Cardiac septum (tissue), 1 donor: Measurements from ENCODE around the gene SUGCT. TPM values are rescaled to one million over a fixed set of nuclear protein-coding genes. Genes with fewer than 3 reads are reported as not detected.
"Not testable (repeated sequence)": the region's sequence is repeated elsewhere in the genome, so short reads cannot be mapped to it uniquely, and the experiment has no call there.

Experiments
- DNase-seq: peaks from one replicate; pipeline ENCODE4 v3.0.0-alpha.2; 2020; ENCODE audit warnings: low spot score
- intact Hi-C: fragments of 100-400 bp; cut with DNase I; formaldehyde crosslinking; loops from one replicate; pipeline ENCODE4 v1.14.0; 2022
- total RNA-seq: library from RNA; stranded (reverse); fragmentation: NEBNext Ultra II Directional; extraction: Animal tissue kit (Norgen Biotek cat#: 25700); gene quantifications from one replicate; pipeline ENCODE4 v1.2.1, GENCODE V29; 2021
- donor health status: DM: no; HTN: no; CAD: no.

SUGCT gene
- total RNA-seq, 1 donor from 2014 or later: 3.1 TPM

GRCh38 chr7:40234666-40235065 is 99.9 kb downstream of the SUGCT start:
- DNase-seq: no peak

DNA sequence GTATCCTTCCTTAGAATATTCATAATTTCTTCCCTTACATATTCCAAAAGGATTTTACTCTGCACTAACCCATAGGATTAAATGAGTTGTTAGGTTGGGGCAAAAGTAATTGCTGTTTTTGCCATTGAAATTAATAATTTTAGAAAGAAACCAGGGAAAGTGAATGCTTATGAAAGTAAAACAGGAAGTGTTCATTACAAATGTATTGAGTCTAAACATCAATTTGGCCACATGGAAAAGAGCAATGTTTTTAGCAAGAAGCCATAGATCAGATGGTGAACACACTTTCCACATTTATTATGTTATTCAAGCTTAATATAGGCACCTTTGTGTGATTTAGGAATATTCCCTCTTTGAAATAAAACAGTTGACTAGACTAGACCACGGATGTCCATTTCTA is 102.9 kb downstream of the SUGCT start:
- no peak for DNase-seq
- intact Hi-C loops: no loop called here

More at GRCh38 chr7:40234666-40235065, 99.9 kb downstream of the SUGCT start:
- intact Hi-C loops: loop anchor here (5.0 kb wide), 1 partner anchor 1473 kb away; no protein-coding TSS in a partner anchor

DNA sequence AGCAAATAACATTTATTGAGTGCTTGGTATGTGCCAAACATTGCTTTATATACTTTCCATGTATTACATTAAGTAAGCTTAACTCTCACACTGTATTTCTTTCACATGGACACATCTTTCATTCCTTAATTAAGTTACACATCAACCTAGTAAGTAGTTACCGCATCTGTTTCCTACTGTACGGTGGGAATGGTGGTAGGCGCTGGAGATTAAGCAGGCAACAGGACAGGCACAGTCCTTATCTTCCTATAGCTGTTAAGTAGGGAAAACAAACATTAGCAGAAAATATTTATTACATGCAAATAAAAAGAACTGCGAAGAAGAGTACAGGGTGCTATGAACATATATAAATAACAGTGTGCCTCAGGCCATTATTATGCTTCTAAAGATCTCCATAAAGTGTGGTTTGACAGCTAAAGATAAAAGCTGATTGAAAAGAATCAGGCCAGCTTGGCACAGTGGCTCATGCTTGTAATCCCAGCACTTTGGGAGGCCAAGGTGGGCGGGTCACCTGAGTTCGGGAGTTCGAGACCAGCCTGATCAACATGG is 105.0 kb downstream of the SUGCT start:
- intact Hi-C loops: no loop called here
- no peak for DNase-seq

- intact Hi-C loops: no loop called here
Observed at GRCh38 chr7:40243076-40243475, 108.3 kb downstream of the SUGCT start.

GRCh38 chr7:40244226-40244625 is 109.4 kb downstream of the SUGCT start:
- intact Hi-C loops: no loop called here
- no peak for DNase-seq

More at GRCh38 chr7:40243076-40243475, 108.3 kb downstream of the SUGCT start:
- DNase-seq: no peak

GRCh38 chr7:40248681-40249080 is 113.9 kb downstream of the SUGCT start:
- intact Hi-C loops: no loop called here
- DNase-seq: no peak

- intact Hi-C loops, DNase-seq: not testable (repeated sequence)
Observed at GRCh38 chr7:40253444-40253843, 118.6 kb downstream of the SUGCT start.

GRCh38 chr7:40263752-40264390 is 129.1 kb downstream of the SUGCT start:
- no peak for DNase-seq
- intact Hi-C loops: no loop called here

DNA sequence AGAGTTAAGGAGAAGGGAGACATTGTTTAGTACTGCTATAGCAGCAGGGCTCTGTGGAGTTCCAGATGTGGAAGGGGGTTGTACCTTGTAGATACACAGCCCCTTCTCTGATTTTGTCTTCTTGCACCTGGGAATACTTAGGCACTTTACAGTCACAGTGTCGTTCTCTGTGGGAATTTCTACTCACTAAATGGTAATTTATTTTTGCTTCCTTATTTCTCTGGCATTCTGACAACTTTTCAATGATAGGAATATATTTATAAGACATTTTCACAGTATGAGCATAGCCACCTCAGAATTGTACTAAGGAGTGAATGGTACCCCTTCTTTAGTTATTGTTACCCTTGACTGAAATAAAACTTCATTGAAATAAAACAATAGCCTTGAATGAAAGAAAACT is 132.8 kb downstream of the SUGCT start:
- intact Hi-C loops: no loop called here
- DNase-seq: no peak

GRCh38 chr7:40268810-40269209 is 134.0 kb downstream of the SUGCT start:
- intact Hi-C loops, DNase-seq: not testable (repeated sequence)

DNA sequence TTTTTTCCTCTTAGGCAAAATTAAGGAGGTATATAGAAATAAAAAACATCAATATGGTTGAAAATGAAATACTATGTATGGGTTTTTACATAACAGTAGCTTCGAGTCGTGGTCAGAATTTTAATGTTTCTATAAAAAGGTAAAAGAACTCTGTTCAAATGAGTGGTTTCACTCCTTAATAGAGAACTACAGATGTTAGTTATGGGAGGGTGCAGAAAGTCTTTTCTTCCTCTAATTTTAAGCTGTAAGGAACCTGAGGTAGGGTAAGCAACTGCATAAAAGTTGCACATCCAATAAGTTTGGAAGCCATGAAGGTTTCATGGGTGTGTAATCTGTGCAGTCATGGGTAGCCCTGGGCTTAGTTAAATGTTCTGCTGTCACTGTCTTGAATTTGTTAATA is 141.3 kb downstream of the SUGCT start:
- intact Hi-C loops: no loop called here
- no peak for DNase-seq

DNA sequence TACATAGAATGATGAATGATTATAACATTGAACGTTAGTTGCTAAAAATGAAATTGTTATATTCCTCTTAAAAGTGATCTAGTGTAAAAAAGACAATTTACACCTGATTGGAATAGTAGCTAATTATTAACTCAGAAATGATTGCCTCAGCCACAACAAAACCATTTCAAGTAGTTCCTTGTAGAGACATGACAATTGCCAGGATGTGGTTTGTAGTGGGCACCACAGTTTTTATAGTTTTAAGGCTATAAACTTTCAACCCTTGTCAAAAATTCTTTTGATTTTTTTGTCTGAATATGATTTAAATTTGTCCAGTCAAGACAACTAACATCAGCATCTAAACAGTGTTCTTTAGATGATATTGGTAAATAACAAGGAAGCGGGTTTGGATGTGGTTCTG is 145.2 kb downstream of the SUGCT start:
- intact Hi-C loops: no loop called here
- no peak for DNase-seq

GRCh38 chr7:40282858-40283257 is 148.1 kb downstream of the SUGCT start:
- intact Hi-C loops: no loop called here
- DNase-seq: no peak

GRCh38 chr7:40283391-40283790 is 148.6 kb downstream of the SUGCT start:
- intact Hi-C loops: no loop called here
- no peak for DNase-seq

DNA sequence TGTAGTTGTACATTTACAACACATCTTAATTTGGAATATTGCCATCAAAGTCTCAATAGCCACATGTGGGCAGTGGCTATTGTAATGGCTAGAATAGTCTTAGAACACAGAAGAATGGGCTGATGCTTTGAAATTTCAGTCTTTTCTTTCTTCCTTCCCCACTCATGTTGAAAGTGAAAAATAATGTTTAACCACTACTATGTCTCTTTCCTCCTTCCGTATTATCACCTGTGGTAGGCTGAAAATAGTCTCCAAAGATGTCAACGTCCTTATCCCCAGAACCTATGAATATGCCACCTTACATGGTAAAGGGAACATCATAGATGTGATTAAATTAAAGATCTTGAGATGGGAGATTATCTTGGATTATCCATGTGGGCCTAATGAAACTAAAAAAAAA is 154.0 kb downstream of the SUGCT start:
- intact Hi-C loops: no loop called here
- no peak for DNase-seq

DNA sequence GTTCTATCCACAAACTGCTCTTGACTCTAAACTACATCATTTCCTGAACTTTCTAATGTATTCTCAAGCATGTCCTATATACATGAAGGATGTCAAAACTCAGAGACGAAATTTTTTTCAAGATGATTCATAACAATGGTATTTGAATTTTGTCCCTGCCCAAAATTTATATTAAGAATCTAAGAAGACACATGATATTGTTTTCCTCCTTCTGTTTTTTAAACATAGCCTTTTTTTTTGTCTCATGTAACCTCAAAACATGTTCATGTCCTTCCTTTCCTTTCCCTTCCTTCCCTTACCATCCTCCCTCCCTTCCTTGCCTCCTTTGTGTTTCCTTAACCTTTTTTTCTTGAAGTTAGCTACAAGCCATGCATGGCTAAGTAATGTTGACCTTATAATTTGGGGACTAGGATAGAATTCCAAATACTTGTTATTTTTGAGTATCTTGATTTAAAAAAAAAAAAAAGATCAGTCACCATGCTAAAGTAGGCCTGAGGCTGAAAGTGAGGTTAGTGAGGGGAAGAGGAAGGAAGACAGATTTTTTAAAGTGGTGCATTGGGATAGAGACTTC is 163.0 kb downstream of the SUGCT start:
- DNase-seq: no peak
- intact Hi-C loops: no loop called here

DNA sequence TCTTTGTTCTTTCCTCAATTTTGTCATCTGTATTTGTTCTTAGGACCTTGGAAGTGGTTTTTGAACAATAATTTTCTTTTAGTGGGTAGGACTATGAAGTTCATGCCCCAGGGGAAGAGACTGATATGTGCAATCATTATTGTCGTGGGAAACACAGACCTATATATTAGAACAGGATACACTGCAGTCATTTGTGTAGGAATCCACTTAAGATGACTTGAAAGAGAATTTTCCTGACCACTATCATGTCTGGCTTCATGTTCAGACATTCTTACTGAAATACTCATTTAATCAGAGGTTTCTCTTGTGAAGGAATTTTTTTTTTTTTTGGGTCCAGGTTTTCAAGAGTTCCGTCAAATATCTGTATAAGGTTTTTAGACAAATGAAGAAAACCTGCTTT is 163.6 kb downstream of the SUGCT start:
- intact Hi-C loops: no loop called here
- DNase-seq: no peak

- intact Hi-C loops: no loop called here
- no peak for DNase-seq
Observed at GRCh38 chr7:40299097-40299496, 164.3 kb downstream of the SUGCT start.

GRCh38 chr7:40300146-40300670 is 165.4 kb downstream of the SUGCT start:
- no peak for DNase-seq
- intact Hi-C loops: no loop called here

DNA sequence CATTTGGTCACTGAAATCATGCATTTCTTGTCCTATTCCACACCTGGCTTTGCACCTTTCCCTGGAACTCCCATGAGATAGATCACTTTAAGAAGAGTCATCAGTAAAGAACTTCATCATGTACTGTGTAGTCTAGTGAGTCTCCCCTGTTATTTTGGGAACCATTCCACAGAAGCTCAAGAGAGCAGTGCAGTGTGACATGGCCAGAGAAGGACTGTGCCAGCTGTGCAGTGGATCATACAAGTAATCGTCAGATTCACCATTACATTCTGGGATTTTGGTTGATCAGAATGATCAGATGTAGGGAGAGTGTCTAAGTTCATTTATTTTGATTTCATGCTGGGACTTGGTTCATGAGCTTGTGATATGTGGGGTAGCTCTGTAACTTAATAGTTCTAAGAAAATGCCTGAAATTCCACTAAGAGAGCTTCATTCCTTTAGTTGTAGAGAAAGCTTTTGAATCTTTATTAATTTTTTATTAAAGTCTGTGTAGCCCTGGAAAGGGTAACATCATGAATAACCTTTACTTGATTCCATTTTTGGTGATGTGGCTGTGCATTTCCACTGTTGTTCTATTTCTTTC is 166.8 kb downstream of the SUGCT start:
- intact Hi-C loops: no loop called here
- DNase-seq: no peak

- DNase-seq: no peak
- intact Hi-C loops: no loop called here
Observed at GRCh38 chr7:40303996-40304395, 169.2 kb downstream of the SUGCT start.
